Upper lobe of left lung (tissue), 6 donors: ENCODE data around the gene KIAA1217. TPM values are rescaled to one million over a fixed set of nuclear protein-coding genes. Genes with fewer than 3 reads are reported as not detected.

Experiments used
- ATAC-seq, 2 donors: fragments of 200-7000 bp; cut with Tn5 transposase; one replicate each; pipeline ENCODE4 v1.9.1; 2022; ENCODE audit warnings: mild to moderate bottlenecking in 2 of 2, moderate library complexity in 2 of 2; ENCODE audit not compliant: low FRiP score in 2 of 2
- DNase-seq, 2 donors: peaks; one replicate each; pipeline ENCODE4 v3.0.0-alpha.2; 2019 to 2020
- H3K27ac ChIP-seq, 4 donors: fragments of 200-600 bp; sonication (generic); one replicate each; pipeline ENCODE4 v1.5.1; 2016 to 2019
- H3K27me3 ChIP-seq, 4 donors: fragments of 200-600 bp; sonication (generic); one replicate each; pipeline ENCODE4 v1.5.1; 2017 to 2019
- H3K36me3 ChIP-seq, 4 donors: fragments of 200-600 bp; sonication (generic); one replicate each; pipeline ENCODE4 v1.5.1; 2016 to 2019
- H3K4me1 ChIP-seq, 4 donors: fragments of 200-600 bp; sonication (generic); one replicate each; pipeline ENCODE4 v1.5.1; 2018 to 2019
- H3K4me3 ChIP-seq, 4 donors: fragments of 200-600 bp; sonication (generic); one replicate each; pipeline ENCODE4 v1.5.1; 2017 to 2019; ENCODE audit warnings: mild to moderate bottlenecking in 2 of 4, moderate library complexity in 1 of 4
- H3K9me3 ChIP-seq, 4 donors: fragments of 200-600 bp; sonication (generic); one replicate each; pipeline ENCODE4 v1.5.1; 2018 to 2019
- CTCF ChIP-seq, 6 experiments: fragments of 450-650 bp in 4 of 6; fragments of 200-600 bp in 2 of 6; sonication (generic) in 2 of 6; IDR thresholded peaks; one replicate each; pipeline ENCODE4 v1.5.1; 2016 to 2019; ENCODE audit warnings: antibody characterized with exemption in 6 of 6
- EP300 ChIP-seq, 4 donors: sonication (generic); formaldehyde crosslinking; IDR thresholded peaks; one replicate each; pipeline ENCODE4 v1.5.1; 2017; ENCODE audit warnings: antibody characterized with exemption in 4 of 4, control low read depth in 2 of 4
- POLR2A ChIP-seq, 4 donors: fragments of 450-650 bp; IDR thresholded peaks; one replicate each; pipeline ENCODE4 v1.5.1; 2016 to 2017; ENCODE audit warnings: antibody characterized with exemption in 4 of 4, mild to moderate bottlenecking in 2 of 4
- POLR2AphosphoS5 ChIP-seq, 2 donors: sonication (generic); formaldehyde crosslinking; IDR thresholded peaks; one replicate each; pipeline ENCODE4 v1.5.1; 2017; ENCODE audit warnings: antibody characterized with exemption in 2 of 2
- WGBS, 2 donors: methylation state at CpG; one replicate each; pipeline ENCODE4 v1.1.5; 2017 to 2018; 5-methylcytosine and 5-hydroxymethylcytosine counted together
- small RNA-seq, 4 donors: library from RNA; depleted of rRNA; stranded (forward); fragments of <200 nt; gene quantifications; one replicate each; pipeline ENCODE3, GENCODE V24; 2016
- total RNA-seq, 6 donors: library from RNA; depleted of rRNA in 4 of 6; stranded (reverse); fragments of >200 nt in 4 of 6; gene quantifications; one replicate each; pipeline versions ENCODE4 v1.1.0 to v1.2.1, GENCODE V29; 2016 to 2021
- donor health status: DM: no; HTN: no; CAD: no; lungs with moderate emphysema.
- donor health status: DM: no; HTN: yes; CAD: no; lungs with severe emphysema.

The KIAA1217 gene
- total RNA-seq, 6 donors from 2014 or later = 18.4 to 109 (median 41.0) TPM

GRCh38 chr10:24597426-24597825, 388.5 kb downstream of the KIAA1217 start:
- WGBS, 2 donors = 87 to 88% methylated on average over 7 of the region's 7 CpGs
- Histone ChIP-seq H3K4me1 (no peaks in the 10 kb centered on the region), H3K27ac (no peak overlapping the region), H3K4me3 (no peak overlapping the region), H3K27me3 (no peaks in the 10 kb centered on the region), H3K36me3 (peaks cover 20 to 96% (median 52%) of the 10 kb centered on the region in 4 donors), H3K9me3 (no peaks in the 10 kb centered on the region)
- TF ChIP-seq EP300 (IDR thresholded peaks at IDR 0.05) (no peak), POLR2AphosphoS5 (IDR thresholded peaks at IDR 0.05) (no peak), POLR2A (IDR thresholded peaks at IDR 0.05) (no peak), CTCF (IDR thresholded peaks at IDR 0.05) (no peak)
- no peak for ATAC-seq
- no peak for DNase-seq

Small RNAs within 50 kb of the gene (small RNA-seq; reads per million reads assigned to genes)
- 0 reads per million in 4 donors for gene AC063961.1
- 0 reads per million in 4 donors for gene MIR603
